Measurements from ENCODE around the gene PRND. TPM values are rescaled to one million over a fixed set of nuclear protein-coding genes. Genes with fewer than 3 reads are reported as not detected.

Gene PRND
- total and polyA plus RNA-seq, 2 of the 13 experiments (the other 11 are each of a cell fraction or from before 2014, with no cell fraction given) = not detected

DNA sequence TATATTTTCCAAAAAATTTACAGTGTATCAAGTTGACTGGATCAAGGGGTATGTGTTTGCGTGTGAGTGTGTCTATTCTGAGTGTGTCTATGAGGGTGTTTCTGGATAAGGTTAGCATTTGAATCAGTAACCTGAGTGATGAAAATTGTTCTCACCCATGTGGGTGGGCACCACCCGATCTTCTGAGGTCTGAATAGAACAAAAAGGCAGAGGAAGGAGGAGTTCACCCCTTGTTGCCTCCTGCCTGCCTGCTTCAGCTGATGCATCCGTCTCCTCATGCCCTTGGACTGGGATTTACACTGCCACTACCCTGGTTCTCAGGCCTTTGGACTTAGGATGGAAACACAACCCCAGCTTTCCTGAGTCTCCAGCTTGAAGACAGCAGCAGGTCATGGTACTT is 13.7 kb upstream of the PRND start (continued):
- TF ChIP-seq, protein P1, sequence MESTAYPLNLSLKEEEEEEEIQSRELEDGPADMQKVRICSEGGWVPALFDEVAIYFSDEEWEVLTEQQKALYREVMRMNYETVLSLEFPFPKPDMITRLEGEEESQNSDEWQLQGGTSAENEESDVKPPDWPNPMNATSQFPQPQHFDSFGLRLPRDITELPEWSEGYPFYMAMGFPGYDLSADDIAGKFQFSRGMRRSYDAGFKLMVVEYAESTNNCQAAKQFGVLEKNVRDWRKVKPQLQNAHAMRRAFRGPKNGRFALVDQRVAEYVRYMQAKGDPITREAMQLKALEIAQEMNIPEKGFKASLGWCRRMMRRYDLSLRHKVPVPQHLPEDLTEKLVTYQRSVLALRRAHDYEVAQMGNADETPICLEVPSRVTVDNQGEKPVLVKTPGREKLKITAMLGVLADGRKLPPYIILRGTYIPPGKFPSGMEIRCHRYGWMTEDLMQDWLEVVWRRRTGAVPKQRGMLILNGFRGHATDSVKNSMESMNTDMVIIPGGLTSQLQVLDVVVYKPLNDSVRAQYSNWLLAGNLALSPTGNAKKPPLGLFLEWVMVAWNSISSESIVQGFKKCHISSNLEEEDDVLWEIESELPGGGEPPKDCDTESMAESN (CRISPR knock-in tag; conservative IDR thresholded peaks at IDR 0.05) = no peak
- TF ChIP-seq ZNF800 (CRISPR knock-in tag; IDR thresholded peaks at IDR 0.05) = no peak
- no peak for TF ChIP-seq FOXK1 (CRISPR knock-in tag; IDR thresholded peaks at IDR 0.05; ENCODE audit: borderline replicate concordance, low read depth)

GRCh38 chr20:4708856-4709255 is 12.9 kb upstream of the PRND start:
- ChIA-PET POLR2A (no interaction called here), CTCF (ENCODE audit: low intra/inter-chr PET ratio, low total read pairs) (no interaction called here)
- H3K4me2 ChIP-seq (ENCODE audit: low read depth, low read length) = no peak overlapping the region
- no peaks in the 10 kb centered on the region for H3K79me2 ChIP-seq (ENCODE audit: insufficient read depth, low read length)
- TF ChIP-seq CHD4 (IDR thresholded peaks at IDR 0.05; ENCODE audit: borderline replicate concordance, low read length) (no peak), ZNF430 (CRISPR knock-in tag; IDR thresholded peaks at IDR 0.05) (no peak), ZNF567 (CRISPR knock-in tag; IDR thresholded peaks at IDR 0.05; ENCODE audit: borderline replicate concordance) (no peak), PITX1 (CRISPR knock-in tag; IDR thresholded peaks at IDR 0.05) (no peak), NFATC3 (CRISPR knock-in tag; IDR thresholded peaks at IDR 0.05) (no peak), BRCA1 (CRISPR knock-in tag; IDR thresholded peaks at IDR 0.05) (no peak), KLF11 (CRISPR knock-in tag; IDR thresholded peaks at IDR 0.05) (no peak), KDM4B (CRISPR knock-in tag; IDR thresholded peaks at IDR 0.05) (no peak), ZNF746 (CRISPR knock-in tag; IDR thresholded peaks at IDR 0.05) (no peak), NR3C1 (CRISPR knock-in tag; IDR thresholded peaks at IDR 0.05) (no peak), ZNF782 (CRISPR knock-in tag; IDR thresholded peaks at IDR 0.05; ENCODE audit: borderline replicate concordance) (no peak), ZNF614 (CRISPR knock-in tag; IDR thresholded peaks at IDR 0.05; ENCODE audit: borderline replicate concordance) (no peak)
- TF ChIP-seq, protein P2, sequence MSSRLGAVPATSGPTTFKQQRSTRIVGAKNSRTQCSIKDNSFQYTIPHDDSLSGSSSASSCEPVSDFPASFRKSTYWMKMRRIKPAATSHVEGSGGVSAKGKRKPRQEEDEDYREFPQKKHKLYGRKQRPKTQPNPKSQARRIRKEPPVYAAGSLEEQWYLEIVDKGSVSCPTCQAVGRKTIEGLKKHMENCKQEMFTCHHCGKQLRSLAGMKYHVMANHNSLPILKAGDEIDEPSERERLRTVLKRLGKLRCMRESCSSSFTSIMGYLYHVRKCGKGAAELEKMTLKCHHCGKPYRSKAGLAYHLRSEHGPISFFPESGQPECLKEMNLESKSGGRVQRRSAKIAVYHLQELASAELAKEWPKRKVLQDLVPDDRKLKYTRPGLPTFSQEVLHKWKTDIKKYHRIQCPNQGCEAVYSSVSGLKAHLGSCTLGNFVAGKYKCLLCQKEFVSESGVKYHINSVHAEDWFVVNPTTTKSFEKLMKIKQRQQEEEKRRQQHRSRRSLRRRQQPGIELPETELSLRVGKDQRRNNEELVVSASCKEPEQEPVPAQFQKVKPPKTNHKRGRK (CRISPR knock-in tag; IDR thresholded peaks at IDR 0.05) = no peak
- no peaks in the 10 kb centered on the region for H4K20me1 ChIP-seq (ENCODE audit: insufficient read depth, low read length)
- peaks cover 0 to 41% of the 10 kb centered on the region in 2 experiments; a peak in 4 of 5 replicates for H3K27me3 ChIP-seq (ENCODE audit: control insufficient read depth in 1 of 2, insufficient read depth in 2 of 2, low read length in 2 of 2)
- intact Hi-C loops (cut with micrococcal nuclease; ENCODE audit: unreplicated experiment) (no loop called here), in situ Hi-C loops (cut with HindIII; ENCODE audit: extremely low pct_ligation_motif_present, low pct_unique_long_range_greater_than_20kb) (no loop called here)
- no peaks in the 10 kb centered on the region for H3K9me3 ChIP-seq (ENCODE audit: low read length)
- ATAC-seq (no peak), DNase-seq (ENCODE audit: low spot score) (no peak), FAIRE-seq (no peak)
- H3K4me1 ChIP-seq (ENCODE audit: insufficient read depth, low read length) = peaks cover 12% of the 10 kb centered on the region
- no peak overlapping the region for H3K4me3 ChIP-seq (replicated peaks in 1 of 3; ENCODE audit: insufficient read depth in 1 of 3, low read depth in 2 of 3, low read length in 3 of 3)
- no TSS peak for BruUV-seq (replicated peaks)
- H3K27ac ChIP-seq (ENCODE audit: extremely low read length, insufficient read depth, low read length) = no peak overlapping the region
- 12% methylated on average over 3 of the region's 3 CpGs for WGBS (ENCODE audit: low lambda C conversion rate)
- H2AFZ ChIP-seq (ENCODE audit: low read length) = no peak overlapping the region
- no peak overlapping the region for H3K9ac ChIP-seq (ENCODE audit: insufficient read depth, low read depth, low read length)
- H3K36me3 ChIP-seq (replicated peaks in 1 of 2; ENCODE audit: control insufficient read depth in 1 of 2, insufficient read depth in 2 of 2, low read length in 2 of 2) = no peaks in the 10 kb centered on the region

All from HepG2 (cell line).